ENCODE measurements around the gene PDE6A.

The PDE6A gene

GRCh38 chr5:149857499-149857898, 87.1 kb downstream of the PDE6A start:
- TF ChIP-seq ZNF274 (IDR thresholded peaks at IDR 0.05; ENCODE audit: low read depth, low read length), result no peak
- H3K4me3 ChIP-seq (ENCODE audit: low read length), result no peak overlapping the region

- H3K4me3 ChIP-seq (ENCODE audit: low read length), result no peak overlapping the region
- no peak for TF ChIP-seq ZNF274 (IDR thresholded peaks at IDR 0.05; ENCODE audit: low read depth, low read length)
Measured at GRCh38 chr5:149855366-149855765, 89.2 kb downstream of the PDE6A start.

GRCh38 chr5:149854866-149855265, 89.7 kb downstream of the PDE6A start:
- TF ChIP-seq ZNF274 (IDR thresholded peaks at IDR 0.05; ENCODE audit: low read depth, low read length), result no peak
- no peak overlapping the region for H3K4me3 ChIP-seq (ENCODE audit: low read length)

GRCh38 chr5:149853701-149854100, 90.9 kb downstream of the PDE6A start:
- TF ChIP-seq ZNF274 (IDR thresholded peaks at IDR 0.05; ENCODE audit: low read depth, low read length), result no peak
- H3K4me3 ChIP-seq (ENCODE audit: low read length), result no peak overlapping the region

- H3K4me3 ChIP-seq (ENCODE audit: low read length), result no peak overlapping the region
- no peak for TF ChIP-seq ZNF274 (IDR thresholded peaks at IDR 0.05; ENCODE audit: low read depth, low read length)
Measured at GRCh38 chr5:149853331-149853648, 91.3 kb downstream of the PDE6A start.

- no peak overlapping the region for H3K4me3 ChIP-seq (ENCODE audit: low read length)
- no peak for TF ChIP-seq ZNF274 (IDR thresholded peaks at IDR 0.05; ENCODE audit: low read depth, low read length)
Measured at GRCh38 chr5:149852641-149853330, 91.8 kb downstream of the PDE6A start.

GRCh38 chr5:149851211-149851610, 93.4 kb downstream of the PDE6A start:
- H3K4me3 ChIP-seq (ENCODE audit: low read length), result no peak overlapping the region
- no peak for TF ChIP-seq ZNF274 (IDR thresholded peaks at IDR 0.05; ENCODE audit: low read depth, low read length)

- no peak for TF ChIP-seq ZNF274 (IDR thresholded peaks at IDR 0.05; ENCODE audit: low read depth, low read length)
- H3K4me3 ChIP-seq (ENCODE audit: low read length), result no peak overlapping the region
Measured at GRCh38 chr5:149849966-149850910, 94.4 kb downstream of the PDE6A start.

GRCh38 chr5:149849280-149849965, 95.2 kb downstream of the PDE6A start:
- TF ChIP-seq ZNF274 (IDR thresholded peaks at IDR 0.05; ENCODE audit: low read depth, low read length), result no peak

GRCh38 chr5:149847611-149848010, 97.0 kb downstream of the PDE6A start:
- no peak overlapping the region for H3K4me3 ChIP-seq (ENCODE audit: low read length)
- no peak for TF ChIP-seq ZNF274 (IDR thresholded peaks at IDR 0.05; ENCODE audit: low read depth, low read length)

More at GRCh38 chr5:149849280-149849965, 95.2 kb downstream of the PDE6A start:
- H3K4me3 ChIP-seq (ENCODE audit: low read length), result no peak overlapping the region

GRCh38 chr5:149846021-149846420, 98.6 kb downstream of the PDE6A start:
- no peak for TF ChIP-seq ZNF274 (IDR thresholded peaks at IDR 0.05; ENCODE audit: low read depth, low read length)
- H3K4me3 ChIP-seq (ENCODE audit: low read length), result no peak overlapping the region

GRCh38 chr5:149845601-149846000, 99.0 kb downstream of the PDE6A start:
- H3K4me3 ChIP-seq (ENCODE audit: low read length), result no peak overlapping the region
- no peak for TF ChIP-seq ZNF274 (IDR thresholded peaks at IDR 0.05; ENCODE audit: low read depth, low read length)

GRCh38 chr5:149841851-149842793, 102.5 kb downstream of the PDE6A start:
- H3K4me3 ChIP-seq (ENCODE audit: low read length), result no peak overlapping the region
- no peak for TF ChIP-seq ZNF274 (IDR thresholded peaks at IDR 0.05; ENCODE audit: low read depth, low read length)
